KMS-11 (cell line): ENCODE results near the gene HAL.

Source experiments
- H2AFZ ChIP-seq: fragments of 200-600 bp; sonication (generic); 2 replicates; pipeline ENCODE4 v1.6.1; 2016; ENCODE audit warnings: antibody characterized with exemption, mixed run types, low read depth
- H3K27ac ChIP-seq: fragments of 200-600 bp; sonication (generic); 2 replicates; pipeline ENCODE4 v1.6.1; 2016; ENCODE audit warnings: mild to moderate bottlenecking, mixed run types
- H3K27me3 ChIP-seq: fragments of 200-600 bp; sonication (generic); 2 replicates; pipeline ENCODE4 v1.6.1; 2017; ENCODE audit warnings: mild to moderate bottlenecking, low read depth, mixed run types, moderate library complexity; ENCODE audit not compliant: insufficient read depth
- H3K36me3 ChIP-seq: fragments of 200-600 bp; sonication (generic); 2 replicates; pipeline ENCODE4 v1.6.1; 2017; ENCODE audit warnings: mild to moderate bottlenecking, mixed run types; ENCODE audit not compliant: insufficient read depth
- H3K4me1 ChIP-seq: fragments of 200-600 bp; sonication (generic); 2 replicates; pipeline ENCODE4 v1.6.1; 2016; ENCODE audit warnings: mild to moderate bottlenecking, low read depth, mixed run types; ENCODE audit not compliant: poor library complexity, severe bottlenecking
- H3K4me2 ChIP-seq: fragments of 200-600 bp; sonication (generic); 2 replicates; pipeline ENCODE4 v1.7.0; 2016; ENCODE audit warnings: mild to moderate bottlenecking, mixed run types
- H3K4me3 ChIP-seq: fragments of 200-600 bp; sonication (generic); IDR thresholded peaks from 2 replicates; pipeline ENCODE4 v1.6.1; 2017; ENCODE audit warnings: low read depth, low read length, mixed read lengths; ENCODE audit not compliant: insufficient read depth
- H3K79me2 ChIP-seq: fragments of 200-600 bp; sonication (generic); 2 replicates; pipeline ENCODE4 v1.6.1; 2016; ENCODE audit warnings: low read depth, mixed run types; ENCODE audit not compliant: insufficient read depth
- H3K9ac ChIP-seq: fragments of 200-600 bp; sonication (generic); 2 replicates; pipeline ENCODE4 v1.6.1; 2016; ENCODE audit warnings: mild to moderate bottlenecking, mixed run types
- H4K20me1 ChIP-seq: fragments of 200-600 bp; sonication (generic); 2 replicates; pipeline ENCODE4 v1.6.1; 2016; ENCODE audit warnings: mild to moderate bottlenecking, mixed run types; ENCODE audit not compliant: insufficient read depth
- CTCF ChIP-seq: fragments of 200-600 bp; sonication (generic); conservative IDR thresholded peaks from 2 replicates; pipeline ENCODE4 v1.6.1; 2017; ENCODE audit warnings: low read depth, mild to moderate bottlenecking, antibody characterized with exemption, low read length, moderate library complexity, mixed read lengths

The HAL gene

GRCh38 chr12:95956557-95957145 is 39.5 kb downstream of the HAL start:
- H3K4me1 ChIP-seq = peaks cover 8% of the 10 kb centered on the region
- H3K27me3 ChIP-seq = no peaks in the 10 kb centered on the region
- H3K79me2 ChIP-seq = no peaks in the 10 kb centered on the region
- H3K27ac ChIP-seq = no peak overlapping the region
- no peaks in the 10 kb centered on the region for H4K20me1 ChIP-seq
- H3K36me3 ChIP-seq = no peaks in the 10 kb centered on the region
- H3K4me2 ChIP-seq = no peak overlapping the region
- no peak overlapping the region for H3K9ac ChIP-seq
- TF ChIP-seq CTCF = no peak
- H2AFZ ChIP-seq = no peak overlapping the region
- H3K4me3 ChIP-seq = no peak overlapping the region

GRCh38 chr12:95955549-95956159 is 40.5 kb downstream of the HAL start:
- Histone ChIP-seq H3K27me3 (no peaks in the 10 kb centered on the region), H3K4me3 (no peak overlapping the region), H3K79me2 (no peaks in the 10 kb centered on the region), H3K4me2 (no peak overlapping the region), H3K4me1 (peaks cover 8% of the 10 kb centered on the region), H3K9ac (no peak overlapping the region), H4K20me1 (no peaks in the 10 kb centered on the region), H3K36me3 (no peaks in the 10 kb centered on the region), H3K27ac (no peak overlapping the region), H2AFZ (no peak overlapping the region)
- TF ChIP-seq CTCF = no peak

- Histone ChIP-seq H3K9ac (no peak overlapping the region), H3K27me3 (no peaks in the 10 kb centered on the region), H3K4me1 (peaks cover 8% of the 10 kb centered on the region), H3K79me2 (no peaks in the 10 kb centered on the region), H3K4me2 (no peak overlapping the region), H3K4me3 (no peak overlapping the region), H3K36me3 (no peaks in the 10 kb centered on the region), H3K27ac (no peak overlapping the region), H4K20me1 (no peaks in the 10 kb centered on the region), H2AFZ (no peak overlapping the region)
- TF ChIP-seq CTCF = no peak
Measured at GRCh38 chr12:95953000-95953399, 43.1 kb downstream of the HAL start.

GRCh38 chr12:95951515-95951914 is 44.6 kb downstream of the HAL start:
- Histone ChIP-seq H3K27ac (no peak overlapping the region), H3K4me2 (no peak overlapping the region), H3K4me3 (no peak overlapping the region), H3K4me1 (peaks cover 8% of the 10 kb centered on the region), H2AFZ (no peak overlapping the region), H4K20me1 (no peaks in the 10 kb centered on the region), H3K9ac (no peak overlapping the region), H3K36me3 (no peaks in the 10 kb centered on the region), H3K79me2 (no peaks in the 10 kb centered on the region), H3K27me3 (no peaks in the 10 kb centered on the region)
- no peak for TF ChIP-seq CTCF
